ENCODE results near the gene PAEP.
"Not testable (repeated sequence)": the region's sequence is repeated elsewhere in the genome, so short reads cannot be mapped to it uniquely, and the experiment has no call there.

The PAEP gene

GRCh38 chr9:135530146-135530545 is 31.4 kb upstream of the PAEP start:
- no peak for TF ChIP-seq CTCF (IDR thresholded peaks at IDR 0.05; ENCODE audit: low read depth, low read length)
- DNase-seq (ENCODE audit: extremely low read depth, low read depth): no peak

DNA sequence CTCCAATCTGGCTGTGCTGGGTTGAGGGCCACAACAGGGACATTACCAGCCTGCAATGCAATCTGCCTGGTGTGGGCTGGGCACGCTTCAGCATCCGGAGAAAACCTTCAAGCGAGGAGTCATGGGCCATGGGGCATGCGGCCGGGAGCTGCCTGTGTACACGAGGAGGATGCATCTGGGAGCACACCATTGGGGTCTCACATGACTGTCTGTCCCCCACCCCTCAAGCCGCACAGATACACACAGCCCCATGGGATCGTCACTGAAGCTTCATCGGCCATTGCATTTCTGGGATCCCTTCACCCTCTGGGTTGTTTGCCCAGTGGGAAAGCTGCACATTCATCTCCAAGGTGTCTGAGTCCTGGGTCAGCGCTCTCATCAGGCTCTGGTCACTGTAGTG is 30.5 kb upstream of the PAEP start:
- DNase-seq (ENCODE audit: extremely low read depth, low read depth): no peak
- no peak for TF ChIP-seq CTCF (IDR thresholded peaks at IDR 0.05; ENCODE audit: low read depth, low read length)

DNA sequence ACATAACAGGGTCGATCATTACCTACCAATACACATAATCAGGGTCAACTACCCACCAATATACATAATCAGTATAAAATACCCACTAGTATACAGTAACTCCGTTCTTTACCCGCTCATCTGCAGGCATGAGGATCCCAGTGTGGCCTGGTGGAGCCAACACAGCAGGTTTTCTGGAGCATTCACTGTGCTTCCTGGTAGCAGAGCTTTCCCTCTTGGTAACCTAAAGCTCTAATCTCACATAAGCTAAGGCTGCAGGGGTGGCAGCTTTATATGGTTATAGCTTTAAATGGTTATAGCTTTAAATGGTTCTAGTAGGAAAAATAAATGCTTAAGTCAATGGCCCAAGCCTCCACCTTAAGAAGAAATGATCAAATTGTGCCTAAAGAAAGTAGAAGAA is 28.4 kb upstream of the PAEP start:
- TF ChIP-seq CTCF (IDR thresholded peaks at IDR 0.05; ENCODE audit: low read depth, low read length): no peak
- DNase-seq (ENCODE audit: extremely low read depth, low read depth): no peak

- no peak for TF ChIP-seq CTCF (IDR thresholded peaks at IDR 0.05; ENCODE audit: low read depth, low read length)
- DNase-seq (ENCODE audit: extremely low read depth, low read depth): no peak
Measured at GRCh38 chr9:135533674-135534073, 27.9 kb upstream of the PAEP start.

DNA sequence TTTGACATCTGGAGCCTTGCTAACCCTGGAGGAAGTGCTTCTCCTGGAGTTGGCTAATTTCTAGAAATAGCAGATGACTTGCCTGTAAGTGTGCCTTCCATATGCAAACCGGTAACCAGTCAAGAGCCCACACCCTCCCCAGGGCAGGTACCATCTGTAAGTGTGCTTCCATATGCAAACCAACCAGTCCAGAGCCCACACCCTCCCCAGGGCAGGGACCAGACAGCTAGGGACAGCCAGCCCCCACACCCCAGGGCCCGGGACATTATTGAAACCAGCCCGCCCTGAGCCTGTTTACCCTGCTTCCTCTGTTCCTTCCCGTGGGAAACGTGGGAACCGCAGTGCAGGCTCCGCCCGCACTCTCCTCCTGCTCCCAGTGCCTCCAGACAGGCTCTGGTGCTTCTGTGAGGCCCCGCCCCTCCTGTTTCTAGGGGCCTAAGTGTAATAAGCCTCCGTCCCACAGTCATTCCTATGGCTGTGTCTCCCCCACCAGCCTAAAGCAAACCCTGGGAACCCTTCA is 27.3 kb upstream of the PAEP start:
- DNase-seq (ENCODE audit: extremely low read depth, low read depth): not testable (repeated sequence)

DNA sequence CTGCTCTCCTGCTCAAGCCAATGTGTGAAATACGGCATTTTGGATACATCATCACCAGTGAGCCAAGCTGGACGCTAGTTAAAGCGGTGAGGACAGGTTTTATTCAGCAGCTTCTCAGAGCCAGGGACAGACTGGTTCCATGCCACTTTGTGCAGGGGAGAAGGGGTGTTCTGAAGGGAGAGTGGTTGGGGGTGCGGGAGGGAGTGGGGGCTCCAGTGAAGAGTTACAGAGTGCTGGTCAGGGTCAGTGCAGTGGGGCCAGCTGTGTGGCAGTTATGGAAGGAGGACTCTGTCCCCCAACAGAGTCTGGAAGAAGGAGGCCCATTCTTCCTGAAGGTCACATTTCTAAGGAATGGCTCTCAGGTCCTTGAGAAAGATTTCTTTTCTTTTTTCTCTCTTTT is 26.7 kb upstream of the PAEP start:
- DNase-seq (ENCODE audit: extremely low read depth, low read depth): not testable (repeated sequence)

GRCh38 chr9:135535631-135536030 is 25.9 kb upstream of the PAEP start:
- not testable (repeated sequence) for DNase-seq (ENCODE audit: extremely low read depth, low read depth)

- DNase-seq (ENCODE audit: extremely low read depth, low read depth): no peak
- TF ChIP-seq CTCF (IDR thresholded peaks at IDR 0.05; ENCODE audit: low read depth, low read length): no peak
Measured at GRCh38 chr9:135536216-135536615, 25.3 kb upstream of the PAEP start.

GRCh38 chr9:135543262-135543894 is 18.2 kb upstream of the PAEP start:
- DNase-seq (ENCODE audit: extremely low read depth, low read depth): not testable (repeated sequence)

Data from AG09319 (cell line).